ENCODE results near the gene KLF15.

KLF15 gene

GRCh38 chr3:126373682-126374601, 16.7 kb upstream of the KLF15 start:
- TF ChIP-seq, protein P1, sequence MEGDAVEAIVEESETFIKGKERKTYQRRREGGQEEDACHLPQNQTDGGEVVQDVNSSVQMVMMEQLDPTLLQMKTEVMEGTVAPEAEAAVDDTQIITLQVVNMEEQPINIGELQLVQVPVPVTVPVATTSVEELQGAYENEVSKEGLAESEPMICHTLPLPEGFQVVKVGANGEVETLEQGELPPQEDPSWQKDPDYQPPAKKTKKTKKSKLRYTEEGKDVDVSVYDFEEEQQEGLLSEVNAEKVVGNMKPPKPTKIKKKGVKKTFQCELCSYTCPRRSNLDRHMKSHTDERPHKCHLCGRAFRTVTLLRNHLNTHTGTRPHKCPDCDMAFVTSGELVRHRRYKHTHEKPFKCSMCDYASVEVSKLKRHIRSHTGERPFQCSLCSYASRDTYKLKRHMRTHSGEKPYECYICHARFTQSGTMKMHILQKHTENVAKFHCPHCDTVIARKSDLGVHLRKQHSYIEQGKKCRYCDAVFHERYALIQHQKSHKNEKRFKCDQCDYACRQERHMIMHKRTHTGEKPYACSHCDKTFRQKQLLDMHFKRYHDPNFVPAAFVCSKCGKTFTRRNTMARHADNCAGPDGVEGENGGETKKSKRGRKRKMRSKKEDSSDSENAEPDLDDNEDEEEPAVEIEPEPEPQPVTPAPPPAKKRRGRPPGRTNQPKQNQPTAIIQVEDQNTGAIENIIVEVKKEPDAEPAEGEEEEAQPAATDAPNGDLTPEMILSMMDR (conservative IDR thresholded peaks at IDR 0.05; ENCODE audit: low read length): no peak
- H3K4me3 ChIP-seq (ENCODE audit: low read length): no peak overlapping the region
- peak; percentile 89 for DNase-seq (ENCODE audit: low read depth)

DNA sequence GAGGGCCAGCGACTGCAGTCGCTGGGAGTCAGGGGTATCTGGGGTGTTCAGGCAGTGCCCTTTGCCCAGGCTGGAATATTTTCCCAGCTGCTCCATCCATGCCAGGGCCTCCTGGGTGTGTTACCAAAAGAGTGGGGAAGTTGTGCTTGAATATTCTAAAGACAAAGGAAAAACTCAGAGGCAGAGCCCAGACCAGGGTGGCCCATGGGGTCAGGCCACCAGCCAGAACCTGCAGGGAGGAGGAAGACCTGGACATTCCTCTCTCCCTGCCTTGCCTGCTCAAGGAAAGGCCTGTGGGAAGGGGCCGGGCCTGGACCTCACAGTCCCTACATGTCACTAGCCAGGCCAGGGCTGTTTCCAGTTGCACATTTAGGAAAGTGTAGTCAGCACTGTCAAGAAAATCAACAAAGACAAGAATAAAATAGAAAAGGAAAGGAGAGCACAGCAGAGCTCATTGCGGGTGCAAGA, 16.0 kb upstream of the KLF15 start:
- no peak for DNase-seq (ENCODE audit: low read depth)
- TF ChIP-seq, protein P1 (conservative IDR thresholded peaks at IDR 0.05; ENCODE audit: low read length): no peak
- no peak overlapping the region for H3K4me3 ChIP-seq (ENCODE audit: low read length)

DNA sequence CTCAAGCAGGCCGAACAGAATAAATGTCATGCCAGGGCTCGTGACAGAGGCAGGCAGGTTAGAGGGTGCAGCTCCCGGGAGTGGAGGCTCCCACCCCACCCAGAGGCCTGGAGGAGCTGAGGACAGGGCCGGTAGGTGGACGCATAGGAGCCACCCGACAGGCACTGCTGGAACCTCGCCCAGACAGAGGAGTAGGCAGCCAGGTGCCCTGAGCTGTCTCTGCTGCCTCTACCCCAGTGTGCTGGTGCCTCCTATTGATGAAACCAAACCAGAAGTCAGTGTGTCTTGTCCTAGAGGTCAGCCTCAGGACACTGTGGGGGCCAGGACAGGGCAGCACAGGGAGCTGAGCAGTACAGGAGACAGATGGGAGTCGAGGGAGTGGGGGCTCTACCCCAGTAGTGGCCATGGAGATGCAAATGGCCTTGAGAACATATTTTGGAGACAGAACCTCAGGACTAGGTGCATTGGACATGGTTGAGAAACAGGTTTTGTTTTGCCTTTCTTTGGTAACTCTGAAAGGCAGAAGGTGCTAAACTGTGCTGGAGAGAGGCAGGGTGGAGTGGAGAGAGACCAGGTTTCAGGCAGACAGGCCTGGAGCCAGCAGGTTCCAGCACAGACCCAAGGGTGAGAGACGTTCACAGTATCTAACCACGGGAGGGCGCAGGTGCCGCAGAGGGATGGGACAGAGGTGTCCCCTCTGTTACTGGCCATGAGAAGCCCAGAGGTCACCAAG, 15.4 kb upstream of the KLF15 start:
- TF ChIP-seq, protein P1 (conservative IDR thresholded peaks at IDR 0.05; ENCODE audit: low read length): no peak
- no peak for DNase-seq (ENCODE audit: low read depth)
- H3K4me3 ChIP-seq (ENCODE audit: low read length): no peak overlapping the region

DNA sequence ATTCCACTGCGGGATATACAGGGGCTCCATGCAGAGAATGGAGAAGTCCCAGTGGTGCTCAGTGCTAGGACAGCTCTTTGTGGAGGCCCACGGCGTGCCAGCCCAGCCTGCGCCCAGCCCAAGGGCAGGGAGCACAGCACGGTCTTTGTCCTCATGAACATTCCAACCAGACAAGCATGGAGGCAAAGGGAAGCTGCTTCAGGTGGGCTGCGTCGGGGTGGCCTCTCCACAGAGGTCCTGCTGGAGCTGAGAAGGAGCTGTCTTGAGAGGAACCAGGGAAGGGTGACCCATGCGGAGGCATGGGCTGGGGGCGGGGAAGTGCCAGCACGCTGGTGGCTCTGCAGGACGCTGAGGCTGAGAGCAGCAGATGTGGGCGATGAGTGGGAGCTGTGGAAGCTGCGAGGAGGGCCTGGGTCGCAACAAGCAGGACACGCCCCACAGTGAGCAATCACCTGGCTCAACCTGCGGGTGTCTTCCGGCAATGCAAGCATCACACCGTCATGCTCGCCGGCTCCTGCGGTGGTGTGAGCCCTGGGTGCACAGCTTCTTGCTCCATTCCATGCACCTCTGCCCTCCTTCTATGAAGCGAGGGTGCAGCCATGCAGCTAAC, 14.0 kb upstream of the KLF15 start:
- no peak for DNase-seq (ENCODE audit: low read depth)
- H3K4me3 ChIP-seq (ENCODE audit: low read length): no peak overlapping the region
- TF ChIP-seq, protein P1 (conservative IDR thresholded peaks at IDR 0.05; ENCODE audit: low read length): no peak

DNA sequence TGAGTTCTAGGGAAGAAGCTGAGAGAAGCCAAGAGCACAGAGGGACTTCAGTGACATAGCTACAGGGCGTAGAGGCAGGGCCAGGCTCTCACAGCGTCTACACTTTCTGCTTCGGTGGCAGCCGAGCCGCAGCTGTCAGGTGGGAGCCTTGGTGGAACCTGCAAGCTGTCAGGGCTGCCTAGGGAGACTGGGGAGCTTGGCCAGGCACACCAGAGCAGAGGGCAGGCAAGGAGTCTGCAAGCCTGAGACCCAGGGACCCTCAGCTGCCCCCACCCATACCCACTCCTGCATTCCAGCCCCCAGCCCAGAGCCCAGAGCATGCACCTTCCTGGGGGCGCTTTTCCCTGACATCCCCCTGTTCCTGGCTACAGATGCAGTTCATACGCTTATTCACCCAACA, 13.4 kb upstream of the KLF15 start:
- DNase-seq (ENCODE audit: low read depth): no peak
- no peak overlapping the region for H3K4me3 ChIP-seq (ENCODE audit: low read length)
- TF ChIP-seq, protein P1 (conservative IDR thresholded peaks at IDR 0.05; ENCODE audit: low read length): no peak

- H3K4me3 ChIP-seq (ENCODE audit: low read length): no peak overlapping the region
- TF ChIP-seq, protein P1 (conservative IDR thresholded peaks at IDR 0.05; ENCODE audit: low read length): no peak
- DNase-seq (ENCODE audit: low read depth): no peak
Measured at GRCh38 chr3:126370055-126370454, 12.8 kb upstream of the KLF15 start.

Data from AG10803 (cell line).